SK-N-SH (cell line): Measurements from ENCODE around the gene TENT4A. TPM values are rescaled to one million over a fixed set of nuclear protein-coding genes. Genes with fewer than 3 reads are reported as not detected.

Experiments
- CTCF ChIA-PET: fragments of 300-600, 350-600 bp; formaldehyde crosslinking; extraction: SDS; loops from one replicate; lab custom pipeline; 2021; lab: Yijun Ruan, JAX
- POLR2A ChIA-PET: fragments of 350-600 bp; sonication (Branson Sonifier 250); formaldehyde crosslinking; extraction: SDS; loops from one replicate; lab custom pipeline; 2020; ENCODE audit warnings: antibody characterized with exemption, inconsistent platforms; lab: Yijun Ruan, JAX
- DNase-seq: peaks from one replicate; pipeline ENCODE4 v3.0.0; 2012
- H2AFZ ChIP-seq: fragments of 200-600 bp; sonication (generic); 2 replicates; pipeline ENCODE4 v1.8.1; 2016; ENCODE audit warnings: antibody characterized with exemption, mild to moderate bottlenecking, low read depth
- H3F3A ChIP-seq: fragments of 200-600 bp; sonication (generic); replicated peaks from 2 replicates; pipeline ENCODE3; 2016; ENCODE audit warnings: antibody characterized with exemption, mild to moderate bottlenecking; ENCODE audit not compliant: insufficient read depth
- H3K27ac ChIP-seq, 2 experiments: fragments of 200-500 bp in 1 of 2; fragments of 200-600 bp in 1 of 2; sonication (Bioruptor generic) in 1 of 2; sonication (generic), shearing (Covaris generic) in 1 of 2; 2 replicates each; pipeline versions ENCODE4 v1.5.1 to v1.6.1; 2014 to 2016; ENCODE audit warnings: low read depth in 2 of 2, inconsistent platforms in 1 of 2, low read length in 1 of 2, mild to moderate bottlenecking in 1 of 2, mixed read lengths in 1 of 2
- H3K27me3 ChIP-seq: fragments of 200-600 bp; sonication (generic), shearing (Covaris generic); 2 replicates; pipeline ENCODE4 v1.6.1; 2016; ENCODE audit warnings: mixed run types; ENCODE audit not compliant: insufficient read depth
- H3K36me3 ChIP-seq, 2 experiments: fragments of 200-500 bp in 1 of 2; fragments of 200-600 bp in 1 of 2; sonication (Bioruptor generic) in 1 of 2; sonication (generic) in 1 of 2; replicated peaks in 1 of 2; 2 replicates each; pipeline versions ENCODE3 to v1.5.1; 2014 to 2016; ENCODE audit warnings: low read length in 1 of 2, mild to moderate bottlenecking in 1 of 2; ENCODE audit not compliant: insufficient read depth in 2 of 2, control insufficient read depth in 1 of 2
- H3K4me1 ChIP-seq, 2 experiments: fragments of 200-500 bp in 1 of 2; fragments of 200-600 bp in 1 of 2; sonication (Bioruptor generic) in 1 of 2; sonication (generic), shearing (Covaris generic) in 1 of 2; 2 replicates each; pipeline versions ENCODE4 v1.5.1 to v1.6.1; 2014 to 2016; ENCODE audit warnings: low read depth in 1 of 2, low read length in 1 of 2, mixed run types in 1 of 2; ENCODE audit not compliant: insufficient read depth in 2 of 2, control insufficient read depth in 1 of 2
- H3K4me2 ChIP-seq: fragments of 200-600 bp; sonication (generic), shearing (Covaris generic); 2 replicates; pipeline ENCODE4 v1.6.1; 2017; ENCODE audit warnings: mixed run types
- H3K4me3 ChIP-seq, 2 experiments: fragments of 200-500 bp in 1 of 2; fragments of 200-600 bp in 1 of 2; sonication (Bioruptor generic) in 1 of 2; sonication (generic), shearing (Covaris generic) in 1 of 2; 2 replicates each; pipeline versions ENCODE4 v1.5.1 to v1.8.1; 2014 to 2016; ENCODE audit warnings: low read depth in 2 of 2, inconsistent platforms in 1 of 2, low read length in 1 of 2, mild to moderate bottlenecking in 1 of 2, mixed read lengths in 1 of 2, moderate library complexity in 1 of 2
- H3K79me2 ChIP-seq: fragments of 200-600 bp; sonication (generic); 2 replicates; pipeline ENCODE4 v1.8.1; 2017; ENCODE audit warnings: mild to moderate bottlenecking; ENCODE audit not compliant: insufficient read depth
- H3K9ac ChIP-seq: fragments of 200-600 bp; sonication (generic); 2 replicates; pipeline ENCODE4 v1.6.1; 2017; ENCODE audit warnings: mixed run types
- H3K9me2 ChIP-seq: fragments of 200-600 bp; sonication (generic); 2 replicates; pipeline ENCODE4 v1.6.1; 2017; ENCODE audit warnings: mixed run types
- H3K9me3 ChIP-seq: fragments of 200-600 bp; sonication (generic); 2 replicates; pipeline ENCODE4 v1.6.1; 2017; ENCODE audit warnings: mixed run types, mild to moderate bottlenecking, moderate library complexity
- H4K20me1 ChIP-seq: fragments of 200-600 bp; sonication (generic); 2 replicates; pipeline ENCODE4 v1.6.1; 2017; ENCODE audit warnings: mild to moderate bottlenecking, mixed run types; ENCODE audit not compliant: insufficient read depth
- CHD2 ChIP-seq: fragments of 150-350 bp; IDR thresholded peaks from 2 replicates; pipeline ENCODE4 v1.6.1; 2018; ENCODE audit warnings: low read length; ENCODE audit not compliant: partially characterized antibody
- EP300 ChIP-seq, 2 experiments: IDR thresholded peaks; 2 replicates each; pipeline versions ENCODE4 v1.4.0 to v1.6.1; 2012; ENCODE audit warnings: borderline replicate concordance in 1 of 2, low read depth in 1 of 2, low read length in 1 of 2
- EZH2phosphoT487 ChIP-seq: fragments of 200-600 bp; sonication (generic); IDR thresholded peaks from 2 replicates; pipeline ENCODE4 v1.6.1; 2017; ENCODE audit warnings: low read depth, mixed run types, mild to moderate bottlenecking, antibody characterized with exemption, moderate library complexity, borderline replicate concordance
- FOSL2 ChIP-seq: IDR thresholded peaks from 2 replicates; pipeline ENCODE4 v1.4.0; 2012; ENCODE audit warnings: low read depth, mild to moderate bottlenecking, moderate library complexity, borderline replicate concordance
- FOXM1 ChIP-seq: IDR thresholded peaks from 2 replicates; pipeline ENCODE4 v1.4.0; 2012; ENCODE audit warnings: low read depth, mild to moderate bottlenecking
- GABPA ChIP-seq: IDR thresholded peaks from 2 replicates; pipeline ENCODE4 v1.4.0; 2012; ENCODE audit warnings: low read depth, mild to moderate bottlenecking
- IRF3 ChIP-seq: fragments of 150-350 bp; IDR thresholded peaks from 2 replicates; pipeline ENCODE4 v1.6.1; 2016; ENCODE audit warnings: mild to moderate bottlenecking, low read depth, low read length
- MXI1 ChIP-seq: IDR thresholded peaks from 2 replicates; pipeline ENCODE4 v1.6.1; 2012; ENCODE audit warnings: mild to moderate bottlenecking, low read depth, low read length, improper control_type of control experiment
- NFIC ChIP-seq: IDR thresholded peaks from 2 replicates; pipeline ENCODE4 v1.4.0; 2012; ENCODE audit warnings: borderline replicate concordance
- NRF1 ChIP-seq: IDR thresholded peaks from 2 replicates; pipeline ENCODE4 v1.6.1; 2012; ENCODE audit warnings: low read depth, mild to moderate bottlenecking, low read length
- PBX3 ChIP-seq: IDR thresholded peaks from 2 replicates; pipeline ENCODE4; 2012
- REST ChIP-seq: IDR thresholded peaks from 2 replicates; pipeline ENCODE4 v1.6.1; 2012; ENCODE audit warnings: mild to moderate bottlenecking, low read depth, low read length, moderate library complexity
- RXRA ChIP-seq: IDR thresholded peaks from 2 replicates; pipeline ENCODE4 v1.4.0; 2012; ENCODE audit warnings: low read depth, mild to moderate bottlenecking, borderline replicate concordance
- SMC3 ChIP-seq: IDR thresholded peaks from 2 replicates; pipeline ENCODE4 v1.6.1; 2012; ENCODE audit warnings: low read depth, low read length, improper control_type of control experiment
- YY1 ChIP-seq: IDR thresholded peaks from 2 replicates; pipeline ENCODE4 v1.4.0; 2012; ENCODE audit warnings: low read depth, mild to moderate bottlenecking
- WGBS: methylation state at CpG from one replicate; pipeline ENCODE4 v1.1.6; 2017; ENCODE audit warnings: low lambda C conversion rate; 5-methylcytosine and 5-hydroxymethylcytosine counted together
- polyA plus RNA-seq, 3 experiments: library from polyadenylated mRNA; depleted of rRNA; stranded (reverse); fragments of >200 nt; gene quantifications; 2 replicates each; pipeline ENCODE4 v1.2.3, GENCODE V29; 2012
- TF ChIP-seq, protein P1 (sequence below): IDR thresholded peaks from 2 replicates; pipeline ENCODE4 v1.4.0; 2012; ENCODE audit warnings: low read depth
- TF ChIP-seq, protein P2 (sequence below): fragments of 150-350 bp; IDR thresholded peaks from 2 replicates; pipeline ENCODE4 v1.6.1; 2017; ENCODE audit warnings: antibody characterized with exemption, low read length, low read depth, borderline replicate concordance
- TF ChIP-seq, protein P3 (sequence below): IDR thresholded peaks from 2 replicates; pipeline ENCODE4 v1.4.0; 2012; ENCODE audit warnings: low read depth, borderline replicate concordance

Gene TENT4A
- polyA plus RNA-seq, 1 of the 3 experiments (the other 2 are of a cell fraction) = 6.0 TPM

GRCh38 chr5:6803981-6804550, 90.8 kb downstream of the TENT4A start:
- Histone ChIP-seq H4K20me1 (no peaks in the 10 kb centered on the region), H3K9ac (no peak overlapping the region), H3K9me2 (no peaks in the 10 kb centered on the region), H3F3A (no peaks in the 10 kb centered on the region), H3K9me3 (no peaks in the 10 kb centered on the region), H3K36me3 (no peaks in the 10 kb centered on the region), H3K4me3 (no peak overlapping the region), H3K27me3 (no peaks in the 10 kb centered on the region; the same call in 1 of the 2 replicates), H3K27ac (no peak overlapping the region), H2AFZ (no peak overlapping the region), H3K4me1 (peaks cover 0 to 5% of the 10 kb centered on the region in 2 experiments; a peak in 1 of 4 replicates), H3K79me2 (no peaks in the 10 kb centered on the region), H3K4me2 (no peak overlapping the region)
- 22% methylated on average over 7 of the region's 7 CpGs for WGBS
- CTCF ChIA-PET = interaction anchor here (0.9 to 2.0 kb wide), 4 partner anchors 13 to 38 kb away, joined by 3 to 7 read pairs (median 4); no protein-coding TSS in a partner anchor
- DNase-seq = peak; percentile 36
- TF ChIP-seq FOXM1 = no peak
- TF ChIP-seq EZH2phosphoT487 = no peak
- TF ChIP-seq PBX3 = no peak
- no peak for TF ChIP-seq YY1
- TF ChIP-seq MXI1 = no peak
- POLR2A ChIA-PET = no interaction called here

GRCh38 chr5:6804766-6805501, 91.7 kb downstream of the TENT4A start:
- Histone ChIP-seq H3F3A (no peaks in the 10 kb centered on the region), H3K4me1 (peaks cover 0 to 5% of the 10 kb centered on the region in 2 experiments; a peak in 1 of 4 replicates), H3K79me2 (no peaks in the 10 kb centered on the region), H3K4me3 (no peak overlapping the region), H3K4me2 (no peak overlapping the region), H3K27ac (no peak overlapping the region), H3K9me3 (no peaks in the 10 kb centered on the region), H3K36me3 (no peaks in the 10 kb centered on the region), H4K20me1 (no peaks in the 10 kb centered on the region), H3K9ac (no peak overlapping the region), H2AFZ (no peak overlapping the region), H3K9me2 (no peaks in the 10 kb centered on the region), H3K27me3 (no peaks in the 10 kb centered on the region; the same call in 1 of the 2 replicates)
- no peak for DNase-seq
- 17% methylated on average over 4 of the region's 5 CpGs for WGBS
- POLR2A ChIA-PET = no interaction called here
- CTCF ChIA-PET = interaction anchor here (1.0 to 2.0 kb wide), 2 partner anchors 12 to 14 kb away, joined by 4 to 7 read pairs; no protein-coding TSS in a partner anchor
- TF ChIP-seq REST (no peak), GABPA (no peak), FOSL2 (no peak), YY1 (no peak), NRF1 (no peak), RXRA (no peak), EP300 (IDR thresholded peaks at IDR 0.05; ENCODE audit: borderline replicate concordance in 1 of 2, low read depth in 1 of 2, low read length in 1 of 2) (no peak), NFIC (no peak), SMC3 (no peak), CHD2 (no peak), IRF3 (no peak)
- TF ChIP-seq, protein P1, sequence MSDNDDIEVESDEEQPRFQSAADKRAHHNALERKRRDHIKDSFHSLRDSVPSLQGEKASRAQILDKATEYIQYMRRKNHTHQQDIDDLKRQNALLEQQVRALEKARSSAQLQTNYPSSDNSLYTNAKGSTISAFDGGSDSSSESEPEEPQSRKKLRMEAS = no peak
- TF ChIP-seq, protein P2, sequence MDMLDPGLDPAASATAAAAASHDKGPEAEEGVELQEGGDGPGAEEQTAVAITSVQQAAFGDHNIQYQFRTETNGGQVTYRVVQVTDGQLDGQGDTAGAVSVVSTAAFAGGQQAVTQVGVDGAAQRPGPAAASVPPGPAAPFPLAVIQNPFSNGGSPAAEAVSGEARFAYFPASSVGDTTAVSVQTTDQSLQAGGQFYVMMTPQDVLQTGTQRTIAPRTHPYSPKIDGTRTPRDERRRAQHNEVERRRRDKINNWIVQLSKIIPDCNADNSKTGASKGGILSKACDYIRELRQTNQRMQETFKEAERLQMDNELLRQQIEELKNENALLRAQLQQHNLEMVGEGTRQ = no peak
- TF ChIP-seq, protein P3, sequence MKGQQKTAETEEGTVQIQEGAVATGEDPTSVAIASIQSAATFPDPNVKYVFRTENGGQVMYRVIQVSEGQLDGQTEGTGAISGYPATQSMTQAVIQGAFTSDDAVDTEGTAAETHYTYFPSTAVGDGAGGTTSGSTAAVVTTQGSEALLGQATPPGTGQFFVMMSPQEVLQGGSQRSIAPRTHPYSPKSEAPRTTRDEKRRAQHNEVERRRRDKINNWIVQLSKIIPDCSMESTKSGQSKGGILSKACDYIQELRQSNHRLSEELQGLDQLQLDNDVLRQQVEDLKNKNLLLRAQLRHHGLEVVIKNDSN = no peak
